Stimulated activated CD4-positive, alpha-beta T cell treated with anti-CD3 and anti-CD28 coated beads, Interleukin-1b, Interleukin-23, amount 100 ng/mL, for 4 hours (primary cell): Measurements from ENCODE around the gene SRP19.
A peak's percentile ranks its signal among the peaks of the same experiment; 100 is the strongest.
"Not testable (repeated sequence)": the region's sequence is repeated elsewhere in the genome, so short reads cannot be mapped to it uniquely, and the experiment has no call there.

Experiments used
- DNase-seq, 2 donors: peaks; one replicate each; pipeline ENCODE4 v3.0.0-alpha.2; 2020; ENCODE audit warnings: low read depth in 2 of 2

SRP19 gene

DNA sequence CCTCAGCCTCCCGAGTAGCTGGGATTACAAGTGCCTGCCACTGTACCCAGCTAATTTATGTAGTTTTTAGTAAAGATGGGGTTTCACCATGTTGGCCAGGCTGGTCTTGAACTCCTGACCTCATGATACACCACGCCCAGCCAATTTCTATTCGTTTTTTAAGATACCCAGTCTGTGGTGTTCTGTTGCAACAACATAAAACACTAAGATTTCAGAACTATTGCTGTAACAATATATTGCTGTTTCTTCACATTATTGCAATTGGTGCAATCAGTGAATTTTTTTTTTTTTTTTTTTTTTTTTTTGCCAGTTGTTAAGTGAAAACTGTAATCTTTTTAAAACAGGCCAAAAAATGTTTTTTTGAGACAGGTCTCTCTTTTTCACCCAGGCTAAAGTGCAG, 9.9 kb downstream of the SRP19 start:
- DNase-seq, result no peak

DNA sequence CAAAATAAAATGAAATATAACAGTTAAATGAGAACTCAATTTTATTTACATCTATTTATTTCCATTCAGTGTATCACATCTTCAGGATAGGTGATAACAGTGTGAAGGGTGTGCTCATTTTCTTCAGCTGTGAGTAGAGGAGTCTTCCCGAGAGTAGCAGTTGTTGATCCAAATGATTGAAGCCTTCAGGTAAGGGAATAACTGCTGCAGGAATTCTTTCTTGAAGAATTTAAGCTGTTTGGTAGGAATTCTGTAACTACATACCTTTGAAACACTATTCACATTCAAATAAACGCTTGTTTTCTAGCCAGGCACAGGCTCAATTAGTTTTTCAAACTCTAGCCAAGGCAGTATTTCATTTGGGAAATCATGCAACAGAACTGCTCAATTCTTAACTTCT, 15.3 kb downstream of the SRP19 start:
- no peak for DNase-seq

DNA sequence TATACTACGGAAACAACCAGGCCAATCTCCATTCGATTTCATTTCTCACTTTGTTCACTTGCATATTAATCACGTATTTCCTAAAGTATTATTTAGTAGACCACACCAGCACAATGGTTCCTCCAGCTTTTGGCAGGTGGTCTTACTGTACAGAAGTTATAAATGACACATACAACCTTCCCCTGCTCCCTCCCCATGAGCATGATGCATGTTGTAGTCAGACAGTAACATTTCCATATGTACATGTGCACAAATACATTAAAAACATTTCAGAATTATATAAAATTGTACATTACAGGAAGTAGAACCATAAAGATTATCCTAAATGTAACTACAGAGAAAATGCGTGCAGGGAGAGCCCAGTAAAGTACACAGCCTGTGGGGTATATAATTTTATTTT, 17.0 kb downstream of the SRP19 start:
- no peak for DNase-seq

DNA sequence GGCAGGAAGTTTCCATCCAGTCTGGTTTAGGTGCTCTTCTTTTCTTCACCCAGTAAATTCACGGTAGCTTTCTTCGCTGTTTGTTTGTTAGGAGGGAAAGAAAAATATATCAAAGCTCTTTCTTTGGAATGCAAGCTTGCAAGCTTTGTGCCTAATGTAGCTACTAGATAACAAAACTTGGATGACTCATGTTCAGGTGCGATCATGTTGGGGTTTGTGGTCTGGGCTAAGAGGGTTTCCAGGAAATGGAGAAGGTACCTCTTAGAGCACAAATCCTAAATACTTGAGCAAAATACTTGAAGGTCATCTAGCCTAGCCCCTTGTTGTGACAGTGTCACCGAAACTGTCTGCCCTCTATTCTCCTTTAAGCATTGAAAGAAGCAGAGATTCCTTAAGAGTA, 17.7 kb downstream of the SRP19 start:
- peak in 1 of 2 donors; percentile 39 for DNase-seq

DNA sequence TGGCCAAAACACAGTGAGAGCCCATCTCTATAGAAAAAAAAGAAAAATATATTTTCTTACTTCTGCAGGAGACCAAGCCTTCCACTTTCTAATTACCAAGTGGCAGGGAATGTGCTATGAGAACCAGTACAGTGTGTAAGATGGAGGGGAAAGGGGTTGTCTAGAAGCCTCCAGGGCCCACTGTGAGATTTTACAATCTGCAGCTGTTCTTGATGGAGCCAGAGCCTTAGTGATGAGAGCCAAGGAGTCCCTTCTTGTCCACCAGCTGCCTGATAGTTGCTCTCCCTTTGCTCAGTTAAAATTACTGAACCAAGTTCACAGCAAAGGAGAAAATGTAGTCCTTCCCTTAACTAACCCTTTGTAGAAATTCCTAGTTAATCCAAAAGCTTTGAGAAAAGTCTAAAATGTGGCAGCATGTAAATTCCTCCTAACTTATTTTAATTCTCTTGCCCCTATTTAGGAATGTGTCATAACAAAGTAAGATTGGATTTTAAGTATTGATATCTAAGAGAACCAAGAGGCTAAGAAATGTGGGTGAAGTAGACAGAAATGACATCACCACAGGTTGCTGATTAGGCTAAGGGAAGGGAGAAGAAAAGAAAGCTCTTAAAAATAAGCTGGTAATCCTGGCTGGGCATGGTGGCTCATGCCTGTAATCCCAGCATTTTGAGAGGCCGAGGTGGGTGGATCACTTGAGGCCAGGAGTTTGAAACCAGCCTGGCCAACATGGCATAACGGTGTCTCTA, 19.3 kb downstream of the SRP19 start:
- no peak for DNase-seq

DNA sequence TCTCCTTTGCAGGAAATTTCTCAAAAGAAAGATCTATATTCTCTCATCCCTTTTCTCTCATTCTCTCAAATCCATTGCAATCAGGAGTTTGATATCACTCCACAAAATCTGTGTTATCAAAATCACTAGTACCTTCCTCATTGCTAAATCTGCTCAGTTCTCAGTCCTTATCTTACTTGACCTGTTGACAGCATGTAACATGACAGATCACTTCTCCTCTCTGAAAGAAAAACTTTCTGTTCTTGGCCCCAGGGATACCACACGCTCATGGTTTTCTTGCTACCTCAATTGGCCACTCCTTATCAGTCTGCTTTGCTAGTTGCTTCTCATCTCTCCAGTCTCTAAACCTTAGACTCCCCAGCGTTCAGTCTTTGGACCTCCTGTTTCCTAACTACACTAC, 22.1 kb downstream of the SRP19 start:
- no peak for DNase-seq

DNA sequence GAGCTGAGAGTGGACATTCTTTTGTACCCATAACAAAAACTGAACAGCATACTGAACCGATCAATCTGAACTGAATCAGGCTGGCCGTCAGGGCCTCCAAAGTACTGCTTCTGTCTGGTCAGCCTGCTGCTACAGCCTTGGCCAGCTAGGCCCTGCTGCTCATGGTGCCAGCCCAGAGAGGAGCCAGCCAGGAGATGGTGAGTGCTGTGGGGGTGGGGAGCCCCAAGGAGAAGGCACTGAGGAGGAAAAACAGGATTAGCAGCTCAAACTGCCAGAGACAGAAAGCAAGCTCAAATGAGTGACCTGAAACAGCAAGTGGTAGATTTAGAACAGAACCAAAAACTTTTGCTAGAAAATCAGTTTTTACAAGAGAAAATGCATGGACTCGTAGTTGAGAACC, 23.9 kb downstream of the SRP19 start:
- DNase-seq, result no peak

DNA sequence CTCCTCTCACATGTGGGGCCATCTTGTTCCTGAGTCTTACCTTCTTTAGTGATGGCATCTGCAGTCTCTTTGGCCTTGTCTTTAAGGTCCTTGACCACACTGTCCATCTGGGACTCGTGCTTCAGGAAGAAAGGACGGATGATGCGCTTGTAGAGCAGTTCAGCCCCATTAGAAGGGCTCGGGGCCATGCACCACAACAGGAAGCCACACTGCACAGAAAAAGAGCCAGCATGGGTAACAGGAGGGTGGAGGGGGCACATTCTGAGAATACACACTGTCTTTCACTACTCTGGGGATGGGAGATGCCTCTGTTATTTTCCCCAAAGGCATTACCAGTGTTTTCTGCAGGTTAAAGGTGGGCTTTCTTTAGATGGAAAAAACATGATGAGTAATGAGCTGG, 25.9 kb downstream of the SRP19 start:
- no peak for DNase-seq

DNA sequence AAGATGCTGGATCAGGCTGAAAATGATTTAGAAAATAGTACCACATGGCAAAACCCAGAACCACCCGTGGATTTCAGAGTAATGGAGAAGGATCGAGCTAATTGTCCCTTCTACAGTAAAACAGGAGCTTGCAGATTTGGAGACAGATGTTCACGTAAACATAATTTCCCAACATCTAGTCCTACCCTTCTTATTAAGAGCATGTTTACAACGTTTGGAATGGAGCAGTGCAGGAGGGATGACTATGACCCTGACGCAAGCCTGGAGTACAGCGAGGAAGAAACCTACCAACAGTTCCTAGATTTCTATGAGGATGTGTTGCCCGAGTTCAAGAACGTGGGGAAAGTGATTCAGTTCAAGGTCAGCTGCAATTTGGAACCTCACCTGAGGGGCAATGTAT, 31.0 kb downstream of the SRP19 start:
- DNase-seq, result not testable (repeated sequence)

DNA sequence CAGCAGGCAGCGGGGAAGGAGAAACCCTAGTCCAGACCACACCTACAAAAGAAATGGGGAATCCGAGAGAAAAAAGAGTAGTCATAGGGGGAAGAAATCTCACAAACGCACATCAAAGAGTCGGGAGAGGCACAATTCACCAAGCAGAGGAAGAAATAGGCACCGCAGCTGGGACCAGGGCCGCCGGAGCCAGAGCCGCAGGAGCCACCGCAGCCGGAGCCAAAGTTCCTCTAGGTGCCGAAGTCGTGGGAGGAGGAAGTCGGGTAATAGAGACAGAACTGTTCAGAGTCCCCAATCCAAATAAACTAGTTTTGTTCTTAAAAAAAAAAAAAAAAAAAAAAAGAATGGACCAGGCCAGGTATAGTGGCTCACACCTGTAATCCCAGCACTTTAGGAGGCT, 31.7 kb downstream of the SRP19 start:
- no peak for DNase-seq

DNA sequence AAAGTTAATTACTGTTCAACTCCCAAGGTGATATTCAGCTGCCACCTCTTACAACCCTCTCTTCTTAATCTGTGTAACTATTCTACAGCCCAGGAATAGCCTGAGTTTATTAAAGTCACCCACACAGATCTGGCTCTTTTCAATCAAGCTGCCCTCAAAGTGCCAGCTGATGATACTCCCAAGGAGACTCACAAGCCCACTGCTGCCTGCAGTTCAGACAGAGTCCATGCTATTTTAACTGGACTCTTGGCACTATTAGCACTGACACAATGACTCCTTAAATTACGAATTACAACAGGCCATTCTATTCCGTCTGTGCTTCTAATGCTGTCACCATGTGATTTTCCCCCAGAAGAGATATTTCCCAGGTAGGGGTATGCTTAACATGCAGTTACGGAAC, 34.6 kb downstream of the SRP19 start:
- no peak for DNase-seq

DNA sequence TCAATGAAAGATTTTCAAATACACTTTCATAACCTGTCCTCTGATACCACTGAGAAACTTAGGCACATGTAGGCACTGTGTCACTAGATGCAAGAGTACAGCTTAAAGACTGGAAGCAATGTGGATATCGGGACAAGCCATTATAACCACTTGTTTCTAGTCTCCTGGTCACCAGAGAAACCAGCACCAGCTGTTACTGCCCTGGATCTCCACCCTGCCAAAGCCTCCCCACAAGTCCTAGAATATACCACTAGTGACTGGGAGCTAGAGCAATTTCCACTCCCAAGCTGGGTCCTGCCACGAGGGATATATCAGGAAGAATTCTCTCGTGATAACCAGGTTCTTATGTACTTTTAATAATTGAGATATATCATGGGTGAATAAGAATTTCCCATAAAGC, 41.5 kb downstream of the SRP19 start:
- DNase-seq, result no peak

DNA sequence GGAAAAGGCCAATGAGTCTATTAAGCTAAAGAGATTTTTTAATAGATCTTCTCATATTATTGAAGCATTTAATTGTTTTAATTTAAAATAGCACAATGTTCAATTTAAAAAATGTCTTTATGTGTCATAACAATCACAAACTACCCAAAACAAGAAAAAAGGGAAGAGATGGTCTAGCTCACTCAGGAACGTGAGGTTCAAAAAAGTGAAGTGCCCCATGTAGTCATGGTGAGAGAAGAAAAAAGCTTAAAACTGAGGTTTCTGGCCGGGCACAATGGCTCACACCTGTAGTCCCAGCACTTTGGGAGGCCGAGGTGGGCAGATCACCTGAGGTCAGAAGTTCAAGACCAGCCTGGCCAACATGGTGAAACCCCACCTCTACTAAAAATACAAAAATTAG, 43.9 kb downstream of the SRP19 start:
- not testable (repeated sequence) for DNase-seq

DNA sequence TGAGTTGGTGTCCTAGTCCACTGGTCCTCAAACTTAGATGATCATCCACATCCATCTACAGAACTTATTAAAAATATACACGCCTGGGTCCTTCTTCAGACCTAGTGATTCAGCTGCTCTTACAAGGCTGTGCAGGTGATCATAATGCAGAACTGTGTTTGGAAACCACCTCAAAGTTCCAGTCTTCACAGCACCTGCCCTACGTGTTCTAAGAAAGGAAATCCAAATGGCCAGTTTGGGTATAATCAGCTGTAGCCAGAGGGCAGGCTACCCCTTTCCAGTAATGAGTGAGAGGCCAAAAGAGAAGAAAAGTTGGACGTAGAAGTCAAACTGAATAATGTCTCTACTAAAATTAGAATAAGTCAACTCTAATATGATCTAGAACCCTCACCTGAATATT, 45.5 kb downstream of the SRP19 start:
- no peak for DNase-seq

DNA sequence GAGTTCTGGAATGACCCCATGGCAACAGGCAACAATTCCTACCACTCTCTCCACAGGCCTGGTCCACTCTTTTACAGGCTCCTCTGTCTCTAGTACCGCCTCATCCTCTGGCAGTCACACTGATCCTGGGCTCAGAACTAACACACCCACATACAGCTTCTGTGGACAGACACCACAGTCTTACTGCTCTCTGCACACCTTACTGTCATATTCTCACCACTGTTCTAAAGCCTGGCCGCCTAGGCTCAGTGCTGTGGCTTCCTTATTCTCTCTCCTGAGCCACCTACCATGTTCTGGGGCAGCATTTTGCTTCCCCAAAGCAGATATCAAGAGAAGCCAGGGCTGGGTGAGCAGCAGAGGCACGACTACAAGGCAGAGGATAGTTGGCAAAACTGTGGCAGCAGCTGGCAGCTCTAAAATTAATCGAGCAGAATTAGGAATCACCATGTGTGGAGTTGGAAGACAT, 46.1 kb downstream of the SRP19 start:
- DNase-seq, result no peak

DNA sequence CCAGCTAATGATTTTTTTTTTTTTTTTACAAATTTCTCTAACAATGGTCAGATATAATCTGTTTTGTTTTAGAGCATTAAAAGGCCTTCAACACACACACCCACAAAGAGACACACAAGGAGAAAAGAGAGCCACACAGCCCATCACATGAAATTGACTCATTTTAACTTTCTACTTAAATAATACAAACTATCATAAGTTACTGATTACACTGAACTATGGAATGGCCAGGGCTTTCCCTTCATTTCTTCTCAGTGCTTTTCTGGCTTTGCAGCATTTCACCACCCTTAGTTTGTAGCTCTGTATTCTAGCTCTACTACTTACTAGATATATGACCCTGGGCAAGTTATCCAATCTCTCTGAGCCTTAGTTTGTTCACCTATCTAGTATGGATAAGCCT, 47.8 kb downstream of the SRP19 start:
- DNase-seq, result no peak

DNA sequence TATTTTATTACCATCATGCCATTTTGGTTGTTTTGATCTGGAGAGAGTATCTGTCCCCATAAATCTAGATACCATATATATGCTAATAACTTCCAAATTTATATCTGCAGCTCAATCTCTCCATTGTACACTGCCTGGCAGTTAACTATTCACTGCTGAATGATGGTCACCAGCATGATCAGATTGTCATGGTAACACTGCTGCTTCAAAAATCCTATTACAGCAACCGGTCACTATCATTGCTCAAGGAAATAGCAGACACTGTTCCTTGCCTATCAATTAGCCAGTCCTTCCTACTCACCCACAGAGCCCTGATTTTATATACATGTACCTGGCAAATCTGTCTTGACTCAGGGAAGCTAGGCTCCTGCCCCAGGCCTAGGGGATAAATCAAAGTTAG, 49.4 kb downstream of the SRP19 start:
- no peak for DNase-seq

DNA sequence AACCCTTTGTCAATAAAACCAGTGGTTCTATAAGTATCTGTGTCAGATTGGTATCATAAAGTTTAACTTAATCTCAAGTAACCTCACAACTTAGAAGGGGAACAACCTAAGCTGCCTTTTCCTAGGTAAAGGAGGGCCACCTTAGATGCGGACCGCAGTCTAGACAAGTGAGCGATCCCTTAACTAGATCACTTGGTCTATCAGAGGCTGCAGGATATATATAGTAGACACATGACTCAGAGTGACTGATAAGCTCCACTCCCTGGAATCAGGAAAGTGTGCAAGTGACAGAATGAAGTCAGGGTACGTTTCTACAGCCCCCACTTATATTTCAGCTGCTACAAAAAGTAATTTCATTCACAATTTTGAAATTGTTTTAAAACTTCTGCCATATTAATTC, 53.5 kb downstream of the SRP19 start:
- no peak for DNase-seq

DNA sequence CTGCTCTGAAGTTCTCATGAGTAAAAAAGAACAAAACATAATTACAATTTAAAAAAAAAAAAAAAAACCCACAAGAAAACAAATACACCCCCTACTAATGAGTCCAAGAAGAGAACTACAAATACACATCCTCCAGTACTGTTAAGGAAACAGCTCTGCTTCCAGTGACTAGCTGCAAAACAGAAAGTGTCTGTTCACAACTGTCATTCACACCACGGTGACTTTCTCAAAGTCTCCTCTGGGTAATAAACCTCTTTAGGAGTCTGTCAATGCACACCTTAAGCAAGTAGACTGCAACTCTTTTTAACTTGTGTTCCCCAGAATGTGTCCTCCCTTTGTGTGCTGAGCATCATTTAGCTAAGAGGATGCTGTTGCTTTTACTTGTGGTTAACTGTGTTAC, 54.7 kb downstream of the SRP19 start:
- DNase-seq, result no peak

DNA sequence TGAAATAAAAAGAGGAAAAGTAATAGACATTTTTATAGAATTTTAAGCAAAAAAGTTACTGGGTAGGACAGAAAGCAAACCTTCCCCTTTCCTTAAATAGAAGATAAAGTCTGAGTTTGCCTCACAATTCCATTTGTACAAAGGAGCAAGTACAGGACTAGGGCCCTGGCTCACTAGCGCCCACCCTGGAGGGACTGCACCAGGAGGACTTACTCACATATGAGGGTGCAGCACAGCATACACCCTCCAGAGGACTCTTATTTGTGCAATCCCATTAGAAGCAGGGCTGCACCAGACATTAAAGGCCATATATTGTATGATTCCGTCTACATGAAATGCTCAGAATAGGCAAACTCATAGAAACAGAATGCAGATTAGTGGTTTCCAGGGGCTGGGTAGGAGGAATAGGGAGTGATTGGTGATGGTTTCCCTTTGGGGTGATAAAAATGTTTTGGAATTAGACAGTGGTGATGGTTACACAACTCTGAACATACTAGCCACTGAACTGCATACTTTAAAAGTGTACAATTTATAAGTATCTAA, 56.4 kb downstream of the SRP19 start:
- DNase-seq, result no peak

DNA sequence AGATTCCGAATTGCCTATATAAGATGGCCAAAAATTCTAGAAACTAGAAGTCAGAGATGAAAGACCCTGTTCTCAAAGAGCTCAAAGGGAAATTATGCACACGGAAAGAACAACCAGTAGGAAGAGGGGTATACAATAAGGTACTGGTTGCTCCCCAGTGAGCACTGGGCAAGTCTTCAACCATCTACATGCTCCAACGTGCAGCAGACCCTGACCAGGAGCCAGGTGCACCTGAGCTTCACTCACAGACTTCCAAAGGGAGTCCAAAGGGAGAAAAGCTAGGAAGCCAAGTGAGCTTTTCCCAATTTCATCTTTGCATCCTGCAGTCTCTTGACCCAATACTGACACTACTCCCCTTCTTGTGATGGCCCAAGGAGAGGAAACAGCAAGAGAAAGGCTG, 57.0 kb downstream of the SRP19 start:
- no peak for DNase-seq

DNA sequence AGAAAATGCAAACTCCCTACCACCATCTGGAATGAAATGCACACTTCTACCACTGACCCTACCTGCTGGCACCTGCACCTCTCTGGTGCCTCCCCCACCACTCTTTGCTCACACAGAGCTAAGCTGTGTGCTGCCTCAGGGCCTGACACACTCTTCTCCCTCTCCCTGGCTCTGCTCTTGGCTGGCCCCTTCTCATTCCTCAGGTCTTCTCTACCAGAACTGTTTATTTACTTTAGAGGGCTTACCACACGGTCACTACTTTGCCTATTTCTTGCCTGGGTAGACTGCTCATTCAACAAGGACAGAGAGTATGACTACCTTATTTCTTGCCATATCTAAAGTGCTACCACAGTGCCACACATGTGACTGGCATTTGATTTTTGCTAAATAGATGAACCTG, 57.6 kb downstream of the SRP19 start:
- no peak for DNase-seq
